HG02885 (cell line): ENCODE results near the gene FLT1.

Source experiments
- ATAC-seq: cut with Tn5 transposase; IDR thresholded peaks from one replicate; pipeline ENCODE4 v1.9.1; 2021; ENCODE audit warnings: mild to moderate bottlenecking; ENCODE audit not compliant: unreplicated experiment, poor library complexity

Gene FLT1

DNA sequence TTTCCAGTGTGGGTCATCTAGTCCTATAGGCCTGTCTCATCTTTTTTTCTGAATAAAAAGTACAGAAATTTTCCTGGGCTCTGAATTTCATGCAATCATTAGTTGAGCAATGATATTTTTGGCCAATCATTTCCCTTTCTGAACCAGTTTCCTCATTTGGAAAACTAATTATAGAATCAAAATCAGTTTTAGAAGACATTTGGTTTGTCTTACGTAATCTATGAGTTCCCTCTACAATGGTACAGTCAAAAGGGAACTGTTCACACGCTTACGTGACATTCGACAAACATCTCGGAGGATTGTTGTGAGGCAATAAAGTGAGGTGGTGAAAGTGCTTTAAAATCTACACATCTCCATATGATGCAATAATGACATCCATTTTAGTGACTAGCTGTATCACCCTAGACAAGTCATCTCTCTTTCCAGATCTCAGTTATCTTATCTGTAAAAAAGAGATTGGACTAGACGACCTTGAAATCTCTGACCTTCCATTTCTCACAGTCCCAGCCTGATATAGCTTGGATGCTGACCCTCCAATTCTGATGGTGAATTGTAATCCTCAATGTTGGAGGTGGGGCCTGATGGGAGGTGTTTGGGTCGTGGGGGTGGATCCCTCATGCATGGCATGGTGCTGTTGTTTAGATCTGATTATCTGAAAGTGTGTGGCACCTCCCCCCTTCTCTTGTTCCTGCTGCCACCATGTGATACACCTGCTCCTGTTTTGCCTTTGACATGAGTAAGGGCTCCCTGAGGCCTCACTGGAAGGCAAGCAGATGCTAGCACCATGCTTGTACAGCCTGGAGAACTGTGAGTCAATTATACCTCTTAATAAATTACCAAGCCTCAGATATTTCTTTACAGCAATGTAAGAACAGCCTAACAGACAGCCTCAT is 26.7 kb downstream of the FLT1 start:
- ATAC-seq, result no peak

DNA sequence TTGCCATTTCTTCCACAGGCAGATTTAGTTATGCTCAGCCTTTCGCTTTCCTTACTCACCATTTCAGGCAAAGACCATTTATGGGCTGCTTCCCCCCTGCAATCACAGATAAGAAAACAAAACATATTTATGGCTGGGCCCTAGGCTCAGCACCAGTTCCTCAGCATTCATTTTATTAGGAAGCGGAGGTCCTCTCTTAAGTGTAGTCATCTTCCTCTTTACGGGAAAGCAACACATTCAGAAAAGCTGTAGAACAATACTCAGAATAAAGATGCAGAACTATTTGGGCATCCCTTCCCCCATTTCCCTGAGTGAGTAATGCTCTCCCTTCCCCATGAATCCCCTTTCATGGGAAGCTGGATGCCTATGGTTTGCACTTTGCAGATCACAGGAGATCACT is 27.9 kb downstream of the FLT1 start:
- ATAC-seq, result no peak

DNA sequence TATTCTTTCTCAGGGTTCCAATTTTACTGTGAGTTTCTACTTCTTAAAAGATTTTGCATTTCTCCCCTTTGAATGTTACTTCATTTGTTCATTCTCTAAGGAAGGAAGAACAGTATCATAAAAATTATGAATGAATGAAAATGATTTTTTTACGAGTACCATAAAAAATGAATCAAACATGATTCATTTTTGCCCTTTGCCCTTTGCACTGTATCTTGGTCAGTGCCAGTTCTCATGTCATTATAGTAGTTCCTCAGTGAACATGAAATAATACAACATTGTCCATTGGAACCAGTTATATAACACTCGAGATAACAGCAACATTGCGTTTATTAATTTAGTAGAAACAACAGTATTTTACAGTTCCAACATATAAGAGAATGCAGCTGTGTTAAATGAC is 28.8 kb downstream of the FLT1 start:
- ATAC-seq, result no peak

DNA sequence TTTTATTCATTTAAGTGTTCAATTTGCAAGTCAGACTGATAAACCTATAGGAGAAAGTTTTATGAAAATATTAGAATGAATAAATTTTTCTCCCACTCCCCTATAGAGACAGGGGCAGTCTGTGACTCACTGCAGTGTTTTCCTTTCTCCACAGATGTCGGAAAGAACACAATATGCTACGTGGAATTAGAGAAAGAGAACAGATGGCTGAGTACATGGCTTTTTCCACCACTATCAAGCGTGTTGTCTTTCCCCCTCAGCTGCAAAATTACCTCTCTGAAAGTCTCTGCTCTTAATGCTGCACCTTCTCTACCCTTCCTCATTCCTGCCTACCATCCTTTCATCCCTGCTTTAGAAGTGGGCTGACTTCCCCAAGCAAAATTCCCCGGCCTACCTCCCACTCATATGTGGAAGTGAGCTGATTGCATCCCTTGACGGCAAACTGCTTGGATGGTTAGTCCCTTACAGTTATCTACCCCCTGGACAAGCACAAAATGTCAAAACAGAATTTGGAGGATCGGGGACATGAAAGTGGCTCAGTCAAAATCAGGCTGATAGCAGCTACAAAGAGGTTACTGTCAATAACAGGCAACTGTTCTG is 30.0 kb downstream of the FLT1 start:
- ATAC-seq, result no peak

DNA sequence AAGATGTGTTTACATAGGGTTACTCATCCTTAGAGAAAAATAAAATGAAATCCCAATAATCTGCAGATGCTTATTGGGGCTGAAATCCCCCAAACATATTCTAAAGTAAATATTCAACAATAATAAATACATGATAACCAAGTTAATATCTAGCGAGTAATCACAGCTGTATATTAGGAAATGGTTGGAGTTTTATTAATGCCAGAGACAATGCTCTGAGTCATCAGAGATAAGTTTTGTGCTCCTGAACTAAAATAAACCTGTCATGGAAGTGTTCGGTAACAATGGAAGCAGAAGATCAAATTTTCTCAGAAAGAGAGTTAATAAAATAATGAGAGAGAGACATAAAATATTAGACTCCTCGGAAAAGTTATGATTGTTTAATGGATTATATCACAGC is 31.4 kb downstream of the FLT1 start:
- no peak for ATAC-seq

DNA sequence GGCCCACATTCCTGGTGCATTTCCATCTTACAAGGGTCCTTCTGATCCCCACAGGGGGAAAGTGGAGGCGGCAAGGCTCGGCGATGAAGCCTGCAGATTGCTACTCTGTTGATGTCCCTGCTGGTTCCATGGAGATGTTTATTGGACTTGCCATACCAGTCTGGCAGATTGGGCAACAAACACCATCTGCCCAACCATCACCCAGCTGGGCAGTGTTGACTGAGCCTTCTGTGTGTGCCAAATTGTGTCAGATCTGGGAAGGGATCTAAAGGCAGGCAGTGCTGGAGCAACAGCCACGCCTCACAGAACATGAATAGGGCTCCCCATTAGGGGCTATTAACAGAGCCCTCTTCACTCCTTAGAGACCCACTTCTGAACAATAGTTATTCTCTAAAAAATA is 35.0 kb downstream of the FLT1 start:
- no peak for ATAC-seq

DNA sequence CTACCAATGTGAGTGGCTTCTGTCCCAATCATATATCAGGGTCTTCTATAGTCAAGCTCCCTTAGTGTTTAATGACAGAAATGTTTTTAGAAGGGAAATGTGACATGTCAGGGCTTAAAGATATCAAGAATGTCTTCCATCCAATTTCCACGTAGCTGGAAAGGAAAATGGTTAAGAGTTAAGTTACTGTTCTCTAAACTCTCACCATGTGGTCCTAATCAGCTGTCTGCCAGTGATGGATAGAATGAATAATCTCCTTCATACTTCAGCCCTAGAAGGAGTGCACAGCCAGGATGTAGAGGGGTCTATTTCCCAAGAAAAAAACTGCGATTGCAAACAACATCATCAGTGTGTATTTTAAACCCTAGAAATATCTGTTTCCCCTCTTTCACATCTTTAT is 36.3 kb downstream of the FLT1 start:
- ATAC-seq, result no peak

DNA sequence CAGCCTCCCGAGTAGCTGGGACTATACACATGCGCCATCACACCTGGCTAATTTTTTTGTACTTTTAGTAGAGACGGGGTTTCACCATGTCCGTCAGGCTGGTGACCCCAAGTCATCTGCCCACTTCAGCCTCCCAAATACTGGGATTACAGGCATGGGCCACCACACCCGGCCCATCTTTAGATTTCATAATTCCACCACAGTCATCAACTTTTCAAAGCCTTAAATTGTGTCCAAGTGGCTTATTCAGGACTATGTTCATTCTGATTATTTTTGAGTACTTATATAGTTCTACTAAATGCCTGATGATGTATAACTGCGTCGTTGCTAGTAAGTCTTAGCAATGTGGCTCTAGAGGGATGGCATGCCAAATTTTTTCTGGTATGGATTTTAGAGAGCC is 36.9 kb downstream of the FLT1 start:
- no peak for ATAC-seq

DNA sequence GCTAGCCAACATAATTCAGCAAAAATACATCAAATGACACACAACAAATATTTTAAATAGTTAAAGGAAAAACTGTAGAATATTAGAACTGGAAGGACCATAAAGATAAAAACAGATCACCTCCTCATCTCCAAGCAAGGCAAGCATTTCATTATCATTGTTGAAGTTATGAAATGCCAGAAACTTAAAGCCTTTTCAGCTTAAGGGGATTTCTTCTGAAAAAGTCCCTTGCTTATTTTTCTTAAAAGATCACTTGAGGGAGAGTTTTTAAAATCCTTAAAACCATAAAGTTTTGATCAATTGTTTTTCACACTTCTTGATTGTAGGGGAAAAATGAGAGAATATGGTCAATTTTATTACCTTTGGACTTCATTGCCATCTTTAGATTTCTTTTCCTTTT is 37.4 kb downstream of the FLT1 start:
- no peak for ATAC-seq

DNA sequence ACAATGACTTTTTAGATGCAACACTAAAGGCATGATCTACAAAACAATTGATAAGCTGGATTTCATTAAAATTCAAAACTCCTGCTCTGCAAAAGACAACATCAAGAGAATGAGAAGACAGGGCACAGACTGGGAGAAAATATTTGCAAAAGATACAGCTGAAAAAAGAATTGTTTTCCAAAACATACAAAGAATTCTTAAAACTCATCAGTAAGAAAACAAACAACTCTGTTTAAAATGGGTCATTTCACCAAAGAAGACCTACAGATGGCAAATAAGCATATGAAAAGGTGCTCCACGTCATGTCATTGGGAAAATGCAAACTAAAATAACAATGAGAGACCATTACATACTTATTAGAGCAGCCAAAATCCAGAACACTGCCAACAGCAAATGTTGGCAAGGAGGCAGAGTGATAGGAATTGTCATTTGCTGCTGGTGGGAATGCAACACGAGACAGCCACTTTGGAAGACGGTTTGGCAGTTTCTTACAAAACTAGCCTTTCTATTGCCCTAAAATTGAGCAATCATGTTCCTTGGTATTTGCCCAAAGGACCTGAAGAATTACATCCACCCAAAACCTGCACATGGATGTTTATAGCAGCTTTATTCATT is 39.2 kb downstream of the FLT1 start:
- no peak for ATAC-seq

DNA sequence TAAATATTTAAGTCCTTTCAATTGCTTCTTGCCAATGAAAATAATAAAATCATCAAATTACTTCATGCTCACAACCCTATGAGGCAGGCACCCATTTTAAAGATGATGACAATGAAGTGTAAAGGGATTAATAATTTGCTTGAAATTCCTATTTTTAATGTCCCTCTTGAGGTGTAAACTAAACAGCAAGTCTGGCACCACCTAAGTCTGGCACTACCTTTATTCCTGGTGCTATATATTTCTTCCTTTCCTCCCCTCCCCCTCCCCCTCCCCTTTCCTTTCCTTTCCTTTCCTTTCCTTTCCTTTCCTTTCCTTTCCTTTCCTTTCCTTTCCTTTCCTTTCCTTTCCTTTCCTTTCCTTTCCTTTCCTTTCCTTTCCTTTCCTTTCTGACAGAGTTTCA is 42.2 kb downstream of the FLT1 start:
- ATAC-seq, result no peak

DNA sequence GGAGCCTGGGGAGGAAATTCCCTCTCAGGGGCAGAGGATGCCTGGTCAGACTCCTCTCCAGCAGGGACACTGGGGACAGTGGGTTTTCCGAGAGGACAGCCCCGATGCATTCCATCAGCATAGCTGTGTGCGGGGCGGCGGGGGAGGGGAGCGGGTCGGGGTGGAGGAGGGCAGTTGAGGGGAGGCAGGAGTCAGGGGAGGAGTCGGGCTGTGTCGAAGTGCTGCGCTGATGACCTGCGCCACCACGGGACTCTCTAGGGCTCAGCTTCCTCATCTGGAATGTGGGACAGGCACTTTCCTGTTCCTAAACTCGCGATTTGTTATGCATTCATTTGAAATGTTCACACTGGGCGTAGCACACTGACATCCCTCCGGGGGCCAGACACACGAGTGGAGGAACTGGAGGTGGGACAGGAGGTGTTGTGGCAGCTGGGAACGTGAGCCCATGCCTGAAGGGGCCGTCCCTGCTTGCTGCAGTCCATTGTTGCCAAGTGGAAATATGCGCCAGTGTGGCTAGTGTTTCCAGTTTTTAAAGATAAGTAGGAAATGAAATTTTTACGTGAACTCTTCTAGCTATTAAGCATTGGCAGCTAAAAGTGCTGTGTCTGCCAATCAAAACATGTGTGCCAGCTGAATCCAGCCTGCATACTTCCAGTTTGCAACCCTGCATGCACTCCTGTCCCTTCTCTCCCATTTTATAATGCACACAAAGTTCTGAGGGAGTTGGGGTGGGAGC is 43.3 kb downstream of the FLT1 start:
- no peak for ATAC-seq

DNA sequence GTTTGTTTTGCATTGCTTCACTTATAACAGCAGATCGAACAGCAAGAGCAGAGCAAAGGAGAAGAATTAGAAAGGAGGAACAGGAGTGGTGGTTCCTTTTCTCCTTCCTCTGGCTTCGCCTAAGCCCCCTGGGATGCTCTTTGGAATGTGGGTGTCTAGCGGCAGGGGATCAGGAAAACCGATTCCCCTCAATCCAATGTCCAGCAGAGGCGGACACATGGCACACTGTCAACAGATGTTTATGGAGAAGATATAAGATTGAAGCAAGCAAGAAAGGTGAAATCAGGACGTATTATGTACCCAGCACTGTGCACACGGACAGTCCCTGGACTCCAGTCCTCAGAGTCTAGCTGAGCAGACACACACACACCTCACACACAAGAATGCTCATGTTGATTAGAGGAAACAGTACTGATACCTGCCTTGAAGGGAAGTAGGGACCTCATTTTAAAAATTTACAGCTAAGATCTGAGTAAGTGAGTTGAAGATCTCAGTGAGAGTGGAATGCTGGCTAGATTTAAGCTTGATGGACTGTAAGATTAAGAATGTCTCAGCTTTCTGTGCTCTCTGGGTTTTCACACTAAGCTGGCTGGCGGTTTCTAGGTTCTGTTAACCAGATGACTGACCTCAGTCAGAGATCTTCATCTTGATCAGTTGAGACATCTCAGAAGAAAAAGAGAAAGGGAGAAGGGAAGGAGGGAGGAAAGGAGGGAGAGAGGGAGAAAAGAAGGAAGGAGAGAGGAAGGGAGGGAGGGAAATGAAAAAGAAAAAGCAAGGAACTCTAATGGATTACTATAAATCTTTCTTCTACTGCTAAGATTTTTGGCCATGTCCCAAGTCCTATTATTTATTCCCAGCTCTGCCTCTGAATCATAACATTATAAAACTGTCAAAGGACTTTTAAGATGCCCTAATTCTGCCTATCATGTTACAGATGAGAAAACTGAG is 44.8 kb downstream of the FLT1 start:
- peak; percentile 54 for ATAC-seq

DNA sequence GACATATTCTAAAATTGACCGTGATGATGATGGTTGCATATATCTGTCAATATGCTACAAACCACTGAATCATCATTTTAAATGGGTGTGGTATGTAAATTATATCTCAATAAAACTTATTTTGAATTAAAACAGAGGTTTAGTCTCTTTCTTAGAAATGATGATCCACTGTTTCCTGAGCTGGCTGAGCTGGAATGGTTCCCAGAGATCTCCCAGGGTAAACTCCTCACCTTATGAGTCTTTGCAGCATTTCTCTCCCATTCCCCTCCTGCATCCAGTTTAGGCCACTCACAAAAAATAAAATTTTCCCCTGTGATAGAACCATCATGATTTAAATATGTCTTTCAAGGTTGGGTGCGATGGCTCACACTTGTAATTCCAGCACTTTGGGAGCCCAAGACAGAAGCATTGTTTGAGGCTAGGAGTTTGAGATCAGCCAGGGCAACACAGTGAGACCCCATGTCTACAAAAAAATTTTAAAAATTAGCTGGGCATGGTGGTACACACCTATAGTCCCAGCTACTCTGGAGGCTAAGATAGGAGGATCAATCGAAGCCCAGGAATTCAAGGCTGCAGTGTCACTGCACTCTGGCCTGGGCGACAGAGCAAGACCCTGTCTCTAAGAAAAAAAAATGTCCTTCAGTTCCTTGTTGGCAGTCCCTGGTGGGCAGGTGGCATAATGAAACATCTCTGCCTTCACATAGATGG is 46.1 kb downstream of the FLT1 start:
- ATAC-seq, result no peak

DNA sequence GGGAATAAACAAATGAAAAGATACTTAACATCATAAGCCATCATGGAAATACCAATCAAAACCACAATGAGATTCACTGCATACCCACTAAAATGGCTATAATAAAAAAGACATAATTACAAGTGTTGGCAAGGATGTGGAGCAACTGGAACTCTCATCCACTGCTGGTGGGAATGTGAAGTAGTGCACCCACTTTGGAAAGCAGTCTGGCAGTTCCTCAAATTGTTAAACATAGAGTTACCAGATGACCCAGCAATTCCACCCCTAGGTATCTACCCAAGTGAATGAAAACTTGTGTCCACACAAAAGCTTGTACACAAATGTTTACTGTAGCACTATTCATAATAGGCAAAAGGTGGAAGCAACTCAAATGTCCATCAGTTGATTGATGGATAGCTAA is 46.9 kb downstream of the FLT1 start:
- no peak for ATAC-seq

DNA sequence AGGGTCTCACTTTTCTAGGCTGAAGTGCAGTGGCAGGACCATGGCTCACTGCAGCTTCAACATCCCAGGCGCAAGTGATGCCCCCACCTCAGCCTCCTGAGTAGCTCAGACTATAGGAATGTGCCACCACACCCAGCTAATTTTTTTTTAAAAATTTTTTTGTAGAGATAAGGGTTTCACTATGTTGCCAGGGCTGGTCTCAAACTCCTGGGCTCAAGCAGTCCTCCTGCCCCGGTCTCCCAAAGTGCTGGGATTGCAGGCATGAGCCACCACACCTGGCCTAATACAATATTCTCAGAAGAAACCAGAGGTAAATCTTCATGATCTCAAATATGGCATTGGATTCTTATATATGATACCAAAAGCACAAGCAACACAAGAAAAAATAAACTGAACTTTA is 47.7 kb downstream of the FLT1 start:
- ATAC-seq, result no peak

DNA sequence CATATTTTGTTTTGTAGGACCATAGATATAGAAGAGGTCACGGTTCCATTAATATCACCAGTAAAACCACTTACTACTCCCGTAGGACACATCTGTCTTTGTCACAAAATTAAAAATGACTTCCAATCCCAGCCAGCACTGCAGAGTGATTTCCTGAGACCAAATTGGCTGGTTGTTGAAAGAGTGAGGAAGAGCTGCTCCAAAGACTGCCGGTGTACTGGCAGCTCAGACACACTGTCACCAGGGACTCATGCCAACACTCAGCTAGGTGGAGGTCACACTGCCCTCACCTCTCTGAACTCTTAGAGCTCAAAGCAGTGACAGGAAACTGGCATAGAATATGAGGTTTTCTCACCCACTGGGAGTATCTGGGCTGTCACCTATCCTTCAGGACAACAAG is 52.1 kb downstream of the FLT1 start:
- no peak for ATAC-seq

DNA sequence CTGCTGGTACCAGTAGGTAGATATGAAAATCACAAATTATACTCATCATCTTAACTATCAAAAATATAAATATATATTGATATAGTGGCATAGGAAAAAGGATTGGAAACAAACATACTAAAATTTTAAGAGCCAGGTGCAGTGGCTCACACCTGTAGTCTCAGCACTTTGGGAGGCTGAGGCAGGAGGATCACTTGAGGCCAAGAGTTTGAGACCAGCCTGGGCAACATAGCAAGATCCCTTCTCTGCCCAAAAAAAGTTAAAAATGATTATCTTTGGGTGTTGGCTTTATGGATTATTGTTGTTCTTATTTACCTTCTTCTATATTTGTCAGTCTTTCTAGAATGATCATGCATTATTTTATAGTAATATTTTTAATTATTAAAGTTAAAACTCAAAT is 53.4 kb downstream of the FLT1 start:
- ATAC-seq, result no peak

DNA sequence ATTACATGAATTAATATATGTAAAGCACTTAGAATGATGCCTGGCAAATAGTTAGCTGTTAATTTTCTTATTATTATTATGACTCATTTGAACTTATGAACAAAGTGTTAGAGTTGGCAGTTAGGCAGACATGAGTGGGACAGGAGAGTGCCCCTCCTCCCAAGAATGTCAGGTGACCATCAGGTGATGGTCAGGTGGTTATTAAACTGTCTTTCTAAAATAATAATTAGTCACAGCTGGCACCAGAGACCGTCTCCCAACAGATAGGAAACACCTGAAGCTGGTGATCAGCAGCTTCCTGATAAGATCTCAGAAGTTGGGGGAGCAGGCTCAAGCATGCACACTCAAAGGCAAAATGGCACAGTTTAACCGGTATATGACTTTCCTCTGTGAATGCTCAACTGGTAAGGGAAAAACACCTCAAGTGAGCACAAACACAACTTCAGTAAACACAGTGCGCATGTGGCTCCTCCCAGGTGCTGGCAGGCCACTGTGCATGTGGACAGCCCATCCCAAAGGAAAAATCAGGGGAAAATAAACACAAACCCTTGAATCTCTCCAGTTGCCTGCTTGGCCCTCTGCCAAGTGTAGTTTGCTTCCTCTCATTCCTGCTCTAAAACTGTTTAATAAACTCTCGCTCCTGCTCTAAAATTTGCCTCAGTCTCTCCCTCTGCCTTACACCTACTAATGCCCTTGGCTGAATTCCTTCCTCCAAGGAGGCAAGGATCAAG is 54.0 kb downstream of the FLT1 start:
- ATAC-seq, result no peak
